Astrocyte of the cerebellum (primary cell): ENCODE results near the gene SERPIND1.

ENCODE experiments used
- DNase-seq: peaks from one replicate; pipeline ENCODE4 v3.0.0-alpha.2; 2011; ENCODE audit warnings: low read depth
- H3K4me3 ChIP-seq: 2 replicates; pipeline ENCODE4 v1.5.1; 2011; ENCODE audit warnings: mild to moderate bottlenecking, low read depth, low read length, moderate library complexity
- CTCF ChIP-seq: IDR thresholded peaks from 2 replicates; pipeline ENCODE4 v1.5.1; 2012; ENCODE audit warnings: low read length, low read depth, moderate library complexity, mild to moderate bottlenecking; ENCODE audit errors: missing control alignments
- in situ Hi-C: cut with HindIII; loops from 2 replicates; pipeline ENCODE4 v1.10.0; 2017; ENCODE audit warnings: low sequenced_read_pairs

SERPIND1 gene

GRCh38 chr22:20781272-20781990 is 7.5 kb downstream of the SERPIND1 start:
- TF ChIP-seq CTCF, result no peak
- H3K4me3 ChIP-seq, result no peak overlapping the region
- no peak for DNase-seq
- in situ Hi-C loops, result no loop called here

GRCh38 chr22:20782083-20782482 is 8.2 kb downstream of the SERPIND1 start:
- no peak for DNase-seq
- no peak for TF ChIP-seq CTCF
- no peak overlapping the region for H3K4me3 ChIP-seq
- in situ Hi-C loops, result no loop called here

- in situ Hi-C loops, result no loop called here
- H3K4me3 ChIP-seq, result no peak overlapping the region
- DNase-seq, result no peak
- no peak for TF ChIP-seq CTCF
Observed at GRCh38 chr22:20782596-20783299, 8.8 kb downstream of the SERPIND1 start.

- in situ Hi-C loops, result no loop called here
- no peak overlapping the region for H3K4me3 ChIP-seq
- DNase-seq, result no peak
- TF ChIP-seq CTCF, result no peak
Observed at GRCh38 chr22:20783300-20783673, 9.4 kb downstream of the SERPIND1 start.

GRCh38 chr22:20783844-20784723 is 10.2 kb downstream of the SERPIND1 start:
- peak; percentile 88 for TF ChIP-seq CTCF
- peak; percentile 51 for DNase-seq
- in situ Hi-C loops, result no loop called here

GRCh38 chr22:20785415-20785814 is 11.5 kb downstream of the SERPIND1 start:
- TF ChIP-seq CTCF, result no peak
- DNase-seq, result no peak
- H3K4me3 ChIP-seq, result no peak overlapping the region
- in situ Hi-C loops, result no loop called here

More at GRCh38 chr22:20783844-20784723, 10.2 kb downstream of the SERPIND1 start:
- H3K4me3 ChIP-seq, result no peak overlapping the region
